Panc1 (cell line): Measurements from ENCODE around the gene MRPS27. TPM values are rescaled to one million over a fixed set of nuclear protein-coding genes. Genes with fewer than 3 reads are reported as not detected.

Experiments used
- ATAC-seq: fragments of 200-7000 bp; cut with Tn5 transposase; 2 replicates; pipeline ENCODE4 v1.9.1; 2020; ENCODE audit warnings: mild to moderate bottlenecking, moderate library complexity
- BruUV-seq: library from RNA; stranded (reverse); fragments of 400-500 nt; replicated peaks from 2 replicates; lab custom pipeline; 2021; lab: Mats Ljungman, UMichigan
- CTCF ChIA-PET: fragments of 300-600 bp; sonication (Branson Sonifier 250); formaldehyde crosslinking; loops from one replicate; lab custom pipeline; 2022; ENCODE audit warnings: antibody characterized with exemption; lab: Charles Lee
- POLR2A ChIA-PET: fragments of 300-600 bp; sonication (Branson Sonifier 250); formaldehyde crosslinking; loops from one replicate; lab custom pipeline; 2022; ENCODE audit warnings: antibody characterized with exemption; lab: Charles Lee
- DNase-seq: peaks from one replicate; pipeline ENCODE4 v3.0.0-alpha.2; 2010; ENCODE audit warnings: low read depth, low spot score
- H3K27ac ChIP-seq: 2 replicates; pipeline ENCODE4 v1.5.1; 2011; ENCODE audit warnings: mild to moderate bottlenecking, low read length, inconsistent platforms
- H3K27me3 ChIP-seq: fragments of 200-500 bp; sonication (Bioruptor generic); 2 replicates; pipeline ENCODE4 v1.6.0; 2014; ENCODE audit warnings: low read length, inconsistent platforms; ENCODE audit not compliant: control insufficient read depth, insufficient read depth
- H3K36me3 ChIP-seq: fragments of 200-500 bp; sonication (Bioruptor generic); 2 replicates; pipeline ENCODE4 v1.5.1; 2014; ENCODE audit warnings: inconsistent platforms, mild to moderate bottlenecking, low read length, moderate library complexity; ENCODE audit not compliant: control insufficient read depth, insufficient read depth
- H3K4me1 ChIP-seq: 2 replicates; pipeline ENCODE4 v1.5.1; 2011; ENCODE audit warnings: inconsistent platforms, mild to moderate bottlenecking, low read length, moderate library complexity; ENCODE audit not compliant: control insufficient read depth, insufficient read depth
- H3K4me3 ChIP-seq, 2 experiments: 2 replicates each; pipeline ENCODE4 v1.5.1; 2011 to 2012; ENCODE audit warnings: low read depth in 2 of 2, low read length in 2 of 2, mild to moderate bottlenecking in 2 of 2, inconsistent platforms in 1 of 2, moderate library complexity in 1 of 2
- H3K9me3 ChIP-seq: fragments of 200-500 bp; sonication (Bioruptor generic); 2 replicates; pipeline ENCODE4 v1.5.1; 2014; ENCODE audit warnings: low read depth, mild to moderate bottlenecking, inconsistent platforms, low read length, moderate library complexity; ENCODE audit not compliant: control insufficient read depth, insufficient read depth
- POLR2AphosphoS5 ChIP-seq: IDR thresholded peaks from 2 replicates; pipeline ENCODE4 v1.6.1; 2012; ENCODE audit warnings: mild to moderate bottlenecking, low read depth, low read length, moderate library complexity
- SIN3A ChIP-seq: IDR thresholded peaks from 2 replicates; pipeline ENCODE4 v1.6.1; 2012; ENCODE audit warnings: low read depth, mild to moderate bottlenecking, low read length, moderate library complexity, borderline replicate concordance; ENCODE audit not compliant: insufficient read depth
- TCF7L2 ChIP-seq: IDR thresholded peaks from 2 replicates; pipeline ENCODE4 v1.6.1; 2011; ENCODE audit warnings: mild to moderate bottlenecking, low read depth, low read length, inconsistent platforms
- in situ Hi-C: cut with HindIII; loops from 2 replicates; pipeline ENCODE4 v1.10.0; 2016; ENCODE audit warnings: low sequenced_read_pairs, low pct_unique_long_range_greater_than_20kb
- intact Hi-C: fragments of 100-400 bp; cut with micrococcal nuclease; formaldehyde crosslinking; loops from one replicate; pipeline ENCODE4 v1.10.0; 2022; ENCODE audit not compliant: unreplicated experiment
- total RNA-seq: library from RNA; stranded (reverse); gene quantifications from one replicate; pipeline ENCODE4 v1.2.1, GENCODE V29; 2021; ENCODE audit not compliant: unreplicated experiment
- TF ChIP-seq, protein P1 (sequence below), 2 experiments: IDR thresholded peaks; 2 replicates each; pipeline ENCODE4 v1.6.1; 2011 to 2012; ENCODE audit warnings: low read depth in 2 of 2, control low read depth in 1 of 2, low read length in 1 of 2, mild to moderate bottlenecking in 1 of 2, moderate library complexity in 1 of 2; ENCODE audit not compliant: insufficient read depth in 1 of 2
- TF ChIP-seq, protein P2 (sequence below): fragments of 450-650 bp; IDR thresholded peaks from 2 replicates; pipeline ENCODE4 v1.5.1; 2017; ENCODE audit warnings: mild to moderate bottlenecking

The MRPS27 gene
- total RNA-seq, 1 experiment from 2014 or later, result 67.2 TPM

- TF ChIP-seq POLR2AphosphoS5 (no peak), SIN3A (no peak), TCF7L2 (no peak)
- TF ChIP-seq, protein P1, sequence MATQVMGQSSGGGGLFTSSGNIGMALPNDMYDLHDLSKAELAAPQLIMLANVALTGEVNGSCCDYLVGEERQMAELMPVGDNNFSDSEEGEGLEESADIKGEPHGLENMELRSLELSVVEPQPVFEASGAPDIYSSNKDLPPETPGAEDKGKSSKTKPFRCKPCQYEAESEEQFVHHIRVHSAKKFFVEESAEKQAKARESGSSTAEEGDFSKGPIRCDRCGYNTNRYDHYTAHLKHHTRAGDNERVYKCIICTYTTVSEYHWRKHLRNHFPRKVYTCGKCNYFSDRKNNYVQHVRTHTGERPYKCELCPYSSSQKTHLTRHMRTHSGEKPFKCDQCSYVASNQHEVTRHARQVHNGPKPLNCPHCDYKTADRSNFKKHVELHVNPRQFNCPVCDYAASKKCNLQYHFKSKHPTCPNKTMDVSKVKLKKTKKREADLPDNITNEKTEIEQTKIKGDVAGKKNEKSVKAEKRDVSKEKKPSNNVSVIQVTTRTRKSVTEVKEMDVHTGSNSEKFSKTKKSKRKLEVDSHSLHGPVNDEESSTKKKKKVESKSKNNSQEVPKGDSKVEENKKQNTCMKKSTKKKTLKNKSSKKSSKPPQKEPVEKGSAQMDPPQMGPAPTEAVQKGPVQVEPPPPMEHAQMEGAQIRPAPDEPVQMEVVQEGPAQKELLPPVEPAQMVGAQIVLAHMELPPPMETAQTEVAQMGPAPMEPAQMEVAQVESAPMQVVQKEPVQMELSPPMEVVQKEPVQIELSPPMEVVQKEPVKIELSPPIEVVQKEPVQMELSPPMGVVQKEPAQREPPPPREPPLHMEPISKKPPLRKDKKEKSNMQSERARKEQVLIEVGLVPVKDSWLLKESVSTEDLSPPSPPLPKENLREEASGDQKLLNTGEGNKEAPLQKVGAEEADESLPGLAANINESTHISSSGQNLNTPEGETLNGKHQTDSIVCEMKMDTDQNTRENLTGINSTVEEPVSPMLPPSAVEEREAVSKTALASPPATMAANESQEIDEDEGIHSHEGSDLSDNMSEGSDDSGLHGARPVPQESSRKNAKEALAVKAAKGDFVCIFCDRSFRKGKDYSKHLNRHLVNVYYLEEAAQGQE (IDR thresholded peaks at IDR 0.05; ENCODE audit: insufficient read depth in 1 of 2, low read depth in 2 of 2, low read length in 1 of 2), result no peak
- TF ChIP-seq, protein P2, sequence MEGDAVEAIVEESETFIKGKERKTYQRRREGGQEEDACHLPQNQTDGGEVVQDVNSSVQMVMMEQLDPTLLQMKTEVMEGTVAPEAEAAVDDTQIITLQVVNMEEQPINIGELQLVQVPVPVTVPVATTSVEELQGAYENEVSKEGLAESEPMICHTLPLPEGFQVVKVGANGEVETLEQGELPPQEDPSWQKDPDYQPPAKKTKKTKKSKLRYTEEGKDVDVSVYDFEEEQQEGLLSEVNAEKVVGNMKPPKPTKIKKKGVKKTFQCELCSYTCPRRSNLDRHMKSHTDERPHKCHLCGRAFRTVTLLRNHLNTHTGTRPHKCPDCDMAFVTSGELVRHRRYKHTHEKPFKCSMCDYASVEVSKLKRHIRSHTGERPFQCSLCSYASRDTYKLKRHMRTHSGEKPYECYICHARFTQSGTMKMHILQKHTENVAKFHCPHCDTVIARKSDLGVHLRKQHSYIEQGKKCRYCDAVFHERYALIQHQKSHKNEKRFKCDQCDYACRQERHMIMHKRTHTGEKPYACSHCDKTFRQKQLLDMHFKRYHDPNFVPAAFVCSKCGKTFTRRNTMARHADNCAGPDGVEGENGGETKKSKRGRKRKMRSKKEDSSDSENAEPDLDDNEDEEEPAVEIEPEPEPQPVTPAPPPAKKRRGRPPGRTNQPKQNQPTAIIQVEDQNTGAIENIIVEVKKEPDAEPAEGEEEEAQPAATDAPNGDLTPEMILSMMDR, result no peak
- Histone ChIP-seq H3K4me3 (no peak overlapping the region), H3K4me1 (peaks cover 3% of the 10 kb centered on the region; the same call in 1 of the 2 replicates), H3K36me3 (peaks cover 2% of the 10 kb centered on the region; the same call in 1 of the 2 replicates), H3K27ac (no peak overlapping the region), H3K27me3 (no peaks in the 10 kb centered on the region), H3K9me3 (no peaks in the 10 kb centered on the region)
- ChIA-PET CTCF (no interaction called here), POLR2A (no interaction called here)
- intact Hi-C loops, result loop anchor here (10.0 kb wide), 1 partner anchor 135 kb away; no protein-coding TSS in a partner anchor
- ATAC-seq, result no peak
- in situ Hi-C loops, result no loop called here
- no peak for DNase-seq
- no TSS peak for BruUV-seq
Measured at GRCh38 chr5:72270037-72270436, 50.0 kb downstream of the MRPS27 start.

GRCh38 chr5:72269411-72269780 lies 50.6 kb downstream of the MRPS27 start:
- in situ Hi-C loops (no loop called here), intact Hi-C loops (no loop called here)
- BruUV-seq, result no TSS peak
- TF ChIP-seq SIN3A, result no peak
- TF ChIP-seq, protein P1 (IDR thresholded peaks at IDR 0.05; ENCODE audit: insufficient read depth in 1 of 2, low read depth in 2 of 2, low read length in 1 of 2), result no peak
- TF ChIP-seq POLR2AphosphoS5, result no peak
- TF ChIP-seq, protein P2, result peak; percentile 51
- TF ChIP-seq TCF7L2, result no peak
- ChIA-PET POLR2A (no interaction called here), CTCF (no interaction called here)
- Histone ChIP-seq H3K4me1 (peaks cover 3% of the 10 kb centered on the region; the same call in 1 of the 2 replicates), H3K27me3 (no peaks in the 10 kb centered on the region), H3K9me3 (no peaks in the 10 kb centered on the region), H3K27ac (no peak overlapping the region), H3K4me3 (no peak overlapping the region), H3K36me3 (peaks cover 2% of the 10 kb centered on the region; the same call in 1 of the 2 replicates)
- no peak for DNase-seq
- no peak for ATAC-seq
